ENCODE measurements around the gene ZC2HC1B. TPM values are rescaled to one million over a fixed set of nuclear protein-coding genes. Genes with fewer than 3 reads are reported as not detected.

Gene ZC2HC1B
- total and polyA plus RNA-seq, 10 donors: 0.17 to 0.85 (median 0.30) TPM; not detected in 5

- Histone ChIP-seq H3K4me1 (no peaks in the 10 kb centered on the region), H3K27me3 (replicated peaks in 1 of 7) (no peaks in the 10 kb centered on the region), H3K27ac (no peak overlapping the region), H3K36me3 (no peaks in the 10 kb centered on the region), H3K4me3 (no peak overlapping the region), H3K9me3 (no peaks in the 10 kb centered on the region)
- intact Hi-C loops (cut with DNase I; ENCODE audit: low total_unique reads): no loop called here
- no peak for DNase-seq
- WGBS, 5 donors: 83 to 95% (median 90%) methylated on average over 5 of the region's 5 CpGs
- no peak for TF ChIP-seq CTCF (IDR thresholded peaks at IDR 0.05 in 8 of 11, conservative IDR thresholded peaks at IDR 0.05 in 3 of 11)
- no peak for TF ChIP-seq POLR2A (IDR thresholded peaks at IDR 0.05)
- TF ChIP-seq POLR2AphosphoS5 (IDR thresholded peaks at IDR 0.05): no peak
Measured at GRCh38 chr6:143986463-143987065, 122.3 kb downstream of the ZC2HC1B start.

Small RNAs within 50 kb of the gene (small RNA-seq; reads per million reads assigned to genes)
- gene ZC2HC1B: 0 reads per million in 4 donors

Other genes with a start within 250 kb of the ZC2HC1B start
- gene PHACTR2, start 186.5 kb upstream of the ZC2HC1B start, total RNA-seq: 100 to 1,000 TPM in 3 of 7 donors, 10 to 100 TPM in 4; 67.3 to 116 (median 82.4) TPM
- 10 to 100 TPM in 1 of 3 donors, 1 to 10 TPM in 2; 3.5 to 10.5 (median 4.0) TPM for gene PHACTR2, start 186.5 kb upstream of the ZC2HC1B start, polyA plus RNA-seq
- 10 to 100 TPM; 12.4 to 25.8 (median 19.0) TPM for gene LTV1, start 21.1 kb upstream of the ZC2HC1B start, total RNA-seq
- gene LTV1, start 21.1 kb upstream of the ZC2HC1B start, polyA plus RNA-seq: 10 to 100 TPM; 21.4 to 24.5 (median 23.9) TPM
- gene PLAGL1, start 143.8 kb downstream of the ZC2HC1B start, total RNA-seq: 10 to 100 TPM; 20.4 to 34.4 (median 27.9) TPM
- 10 to 100 TPM in 1 of 3 donors, 1 to 10 TPM in 2; 7.1 to 12.2 (median 9.7) TPM for gene PLAGL1, start 143.8 kb downstream of the ZC2HC1B start, polyA plus RNA-seq
- 100 to 1,000 TPM in 3 of 7 donors, 10 to 100 TPM in 4; 80.1 to 153 (median 89.6) TPM for gene SF3B5, start 231.1 kb downstream of the ZC2HC1B start, total RNA-seq
- 100 to 1,000 TPM; 172 to 236 (median 189) TPM for gene SF3B5, start 231.1 kb downstream of the ZC2HC1B start, polyA plus RNA-seq

Data from spleen (tissue), 11 donors.